IPS DF 6.9 (cell line): ENCODE measurements around the gene ABLIM2.

Source experiments
- DNase-seq: peaks from one replicate; pipeline ENCODE4 v3.0.0-alpha.2; 2013; ENCODE audit warnings: low read depth, low spot score
- H3K27ac ChIP-seq: one replicate; pipeline ENCODE4 v1.5.1; 2013; ENCODE audit warnings: low read length, control low read depth
- H3K27me3 ChIP-seq: 2 replicates; pipeline ENCODE4 v1.6.1; 2013; ENCODE audit warnings: mild to moderate bottlenecking, low read length; ENCODE audit not compliant: control insufficient read depth, insufficient read depth
- H3K36me3 ChIP-seq: 2 replicates; pipeline ENCODE4 v1.6.1; 2013; ENCODE audit warnings: low read length; ENCODE audit not compliant: control insufficient read depth, insufficient read depth
- H3K4me1 ChIP-seq: 2 replicates; pipeline ENCODE4 v1.6.1; 2013; ENCODE audit warnings: low read length; ENCODE audit not compliant: control insufficient read depth, insufficient read depth
- H3K4me3 ChIP-seq: 2 replicates; pipeline ENCODE4 v1.5.1; 2013; ENCODE audit warnings: mild to moderate bottlenecking, low read length
- H3K9me3 ChIP-seq: 2 replicates; pipeline ENCODE4 v1.6.1; 2013; ENCODE audit warnings: low read length, inconsistent platforms; ENCODE audit not compliant: control insufficient read depth, insufficient read depth
- WGBS: extraction: QIAGEN DNeasy Blood & Tissue Kit; methylation state at CpG from one replicate; pipeline ENCODE4 v1.1.7; 2013; ENCODE audit warnings: mixed read lengths, missing lambda C conversion rate; ENCODE audit not compliant: insufficient read length, insufficient coverage; 5-methylcytosine and 5-hydroxymethylcytosine counted together

Gene ABLIM2

GRCh38 chr4:8058031-8058479 is 100.6 kb downstream of the ABLIM2 start:
- Histone ChIP-seq H3K4me3 (no peak overlapping the region), H3K27ac (no peak overlapping the region), H3K4me1 (no peaks in the 10 kb centered on the region; the same call in 1 of the 2 replicates), H3K27me3 (no peaks in the 10 kb centered on the region), H3K36me3 (no peaks in the 10 kb centered on the region), H3K9me3 (no peaks in the 10 kb centered on the region)
- no CpG with 5 or more reads among the region's 18 CpGs for WGBS
- no peak for DNase-seq

GRCh38 chr4:8055206-8055605 is 103.4 kb downstream of the ABLIM2 start:
- no CpG with 5 or more reads among the region's 6 CpGs for WGBS
- no peak overlapping the region for H3K4me3 ChIP-seq
- H3K9me3 ChIP-seq = no peaks in the 10 kb centered on the region

GRCh38 chr4:8053688-8054449 is 104.7 kb downstream of the ABLIM2 start:
- H3K4me3 ChIP-seq = no peak overlapping the region
- H3K4me1 ChIP-seq = peaks cover 9% of the 10 kb centered on the region
- no peaks in the 10 kb centered on the region for H3K9me3 ChIP-seq
- H3K27me3 ChIP-seq = no peaks in the 10 kb centered on the region
- no peaks in the 10 kb centered on the region for H3K36me3 ChIP-seq
- WGBS = no CpG with 5 or more reads among the region's 18 CpGs
- no peak for DNase-seq
- H3K27ac ChIP-seq = no peak overlapping the region

More at GRCh38 chr4:8055206-8055605, 103.4 kb downstream of the ABLIM2 start:
- DNase-seq = no peak
- no peaks in the 10 kb centered on the region for H3K27me3 ChIP-seq
- peaks cover 6% of the 10 kb centered on the region for H3K4me1 ChIP-seq
- no peaks in the 10 kb centered on the region for H3K36me3 ChIP-seq
- H3K27ac ChIP-seq = no peak overlapping the region

GRCh38 chr4:8052160-8052691 is 106.4 kb downstream of the ABLIM2 start:
- Histone ChIP-seq H3K4me3 (no peak overlapping the region), H3K27ac (no peak overlapping the region), H3K27me3 (no peaks in the 10 kb centered on the region), H3K9me3 (no peaks in the 10 kb centered on the region), H3K4me1 (peaks cover 17% of the 10 kb centered on the region), H3K36me3 (no peaks in the 10 kb centered on the region)
- DNase-seq = no peak
- WGBS = no CpG with 5 or more reads among the region's 9 CpGs

- WGBS = no CpG with 5 or more reads among the region's 7 CpGs
- Histone ChIP-seq H3K4me3 (no peak overlapping the region), H3K9me3 (no peaks in the 10 kb centered on the region), H3K27ac (no peak overlapping the region), H3K36me3 (no peaks in the 10 kb centered on the region), H3K4me1 (peaks cover 17% of the 10 kb centered on the region), H3K27me3 (no peaks in the 10 kb centered on the region)
- no peak for DNase-seq
These were observed 107.0 kb downstream of the ABLIM2 start for GRCh38 chr4:8051644-8052043.

- Histone ChIP-seq H3K9me3 (no peaks in the 10 kb centered on the region), H3K4me1 (peaks cover 17% of the 10 kb centered on the region), H3K27ac (no peak overlapping the region), H3K36me3 (no peaks in the 10 kb centered on the region), H3K4me3 (no peak overlapping the region), H3K27me3 (no peaks in the 10 kb centered on the region)
- DNase-seq = peak; percentile 50
- no CpG with 5 or more reads among the region's 28 CpGs for WGBS
These were observed 107.9 kb downstream of the ABLIM2 start for GRCh38 chr4:8050555-8051206.

- no peaks in the 10 kb centered on the region for H3K9me3 ChIP-seq
- H3K27me3 ChIP-seq = no peaks in the 10 kb centered on the region
- no peak for DNase-seq
- H3K4me3 ChIP-seq = no peak overlapping the region
- peaks cover 17% of the 10 kb centered on the region for H3K4me1 ChIP-seq
- H3K27ac ChIP-seq = no peak overlapping the region
- no peaks in the 10 kb centered on the region for H3K36me3 ChIP-seq
- no CpG with 5 or more reads among the region's 4 CpGs for WGBS
These were observed 108.4 kb downstream of the ABLIM2 start for GRCh38 chr4:8050180-8050554.

- Histone ChIP-seq H3K27ac (no peak overlapping the region), H3K9me3 (no peaks in the 10 kb centered on the region), H3K4me1 (peaks cover 17% of the 10 kb centered on the region), H3K36me3 (no peaks in the 10 kb centered on the region), H3K4me3 (no peak overlapping the region), H3K27me3 (no peaks in the 10 kb centered on the region)
- WGBS = no CpG with 5 or more reads among the region's 18 CpGs
- peak; percentile 66 for DNase-seq
These were observed 109.5 kb downstream of the ABLIM2 start for GRCh38 chr4:8048856-8049676.

GRCh38 chr4:8047837-8048678 is 110.6 kb downstream of the ABLIM2 start:
- H3K4me3 ChIP-seq = no peak overlapping the region
- H3K27me3 ChIP-seq = no peaks in the 10 kb centered on the region
- no peaks in the 10 kb centered on the region for H3K9me3 ChIP-seq
- H3K27ac ChIP-seq = no peak overlapping the region
- H3K4me1 ChIP-seq = peaks cover 17% of the 10 kb centered on the region
- no peak for DNase-seq
- no CpG with 5 or more reads among the region's 21 CpGs for WGBS
- H3K36me3 ChIP-seq = no peaks in the 10 kb centered on the region
